GM19023 (cell line): Measurements from ENCODE around the gene KLK11.
"Not testable (repeated sequence)": the region's sequence is repeated elsewhere in the genome, so short reads cannot be mapped to it uniquely, and the experiment has no call there.

ENCODE experiments used
- ATAC-seq: cut with Tn5 transposase; IDR thresholded peaks from one replicate; pipeline ENCODE4 v1.9.1; 2021; ENCODE audit warnings: mild to moderate bottlenecking, moderate library complexity; ENCODE audit not compliant: unreplicated experiment

Gene KLK11

GRCh38 chr19:51006406-51006805 lies 20.0 kb downstream of the KLK11 start:
- no peak for ATAC-seq

GRCh38 chr19:51005248-51005647 lies 21.2 kb downstream of the KLK11 start:
- ATAC-seq: no peak

GRCh38 chr19:51003316-51003715 lies 23.1 kb downstream of the KLK11 start:
- no peak for ATAC-seq

GRCh38 chr19:51002542-51003311 lies 23.7 kb downstream of the KLK11 start:
- no peak for ATAC-seq

- ATAC-seq: no peak
Observed at GRCh38 chr19:51002089-51002532, 24.3 kb downstream of the KLK11 start.

- ATAC-seq: no peak
Observed at GRCh38 chr19:51001515-51001914, 24.9 kb downstream of the KLK11 start, which contains the start of gene KLK8. KLK8 (minus strand) TSS chr19:51001604; CDS start chr19:51001167, 437 bp downstream.

GRCh38 chr19:51000981-51001380 lies 25.4 kb downstream of the KLK11 start:
- no peak for ATAC-seq

GRCh38 chr19:51000426-51000825 lies 26.0 kb downstream of the KLK11 start:
- no peak for ATAC-seq

- no peak for ATAC-seq
Observed at GRCh38 chr19:50998686-50999085, 27.7 kb downstream of the KLK11 start.

- no peak for ATAC-seq
Observed at GRCh38 chr19:50998061-50998460, 28.4 kb downstream of the KLK11 start.

GRCh38 chr19:50994129-50994528 lies 32.3 kb downstream of the KLK11 start:
- no peak for ATAC-seq

GRCh38 chr19:50992666-50993035 lies 33.8 kb downstream of the KLK11 start:
- no peak for ATAC-seq

- ATAC-seq: not testable (repeated sequence)
Observed at GRCh38 chr19:50984416-50984815, 42.0 kb downstream of the KLK11 start.

GRCh38 chr19:50983625-50984292 lies 42.7 kb downstream of the KLK11 start, which contains the start of gene KLK7:
KLK7 (minus strand) TSS chr19:50983917; CDS start chr19:50982399, 1,518 bp downstream.
- no peak for ATAC-seq

GRCh38 chr19:50982186-50982585 lies 44.2 kb downstream of the KLK11 start:
- no peak for ATAC-seq

GRCh38 chr19:50981587-50982146 lies 44.7 kb downstream of the KLK11 start:
- no peak for ATAC-seq

GRCh38 chr19:50980208-50980607 lies 46.2 kb downstream of the KLK11 start:
- ATAC-seq: no peak

GRCh38 chr19:50979758-50980157 lies 46.7 kb downstream of the KLK11 start:
- ATAC-seq: no peak

GRCh38 chr19:50978772-50979390 lies 47.5 kb downstream of the KLK11 start:
- no peak for ATAC-seq

GRCh38 chr19:50977626-50978025 lies 48.8 kb downstream of the KLK11 start:
- no peak for ATAC-seq

- ATAC-seq: no peak
Observed at GRCh38 chr19:50975766-50976165, 50.6 kb downstream of the KLK11 start.
